GM19452 (cell line): ENCODE data around the gene PCSK7.

Source experiments
- ATAC-seq: cut with Tn5 transposase; IDR thresholded peaks from one replicate; pipeline ENCODE4 v1.9.1; 2021; ENCODE audit not compliant: unreplicated experiment

Gene PCSK7

GRCh38 chr11:117170210-117170609 is 61.7 kb downstream of the PCSK7 start:
- ATAC-seq, result no peak

- ATAC-seq, result no peak
Measured at GRCh38 chr11:117169736-117170135, 62.1 kb downstream of the PCSK7 start.

GRCh38 chr11:117166491-117166890 is 65.4 kb downstream of the PCSK7 start:
- no peak for ATAC-seq

- ATAC-seq, result no peak
Measured at GRCh38 chr11:117160826-117161225, 71.0 kb downstream of the PCSK7 start.

- no peak for ATAC-seq
Measured at GRCh38 chr11:117159892-117160291, 72.0 kb downstream of the PCSK7 start.

- ATAC-seq, result no peak
Measured at GRCh38 chr11:117157507-117157906, 74.4 kb downstream of the PCSK7 start.

- no peak for ATAC-seq
Measured at GRCh38 chr11:117154468-117154867, 77.4 kb downstream of the PCSK7 start.
